SK-N-SH (cell line): ENCODE results near the gene PRRG4.

Experiments
- CHD2 ChIP-seq: fragments of 150-350 bp; IDR thresholded peaks from 2 replicates; pipeline ENCODE4 v1.6.1; 2018; ENCODE audit warnings: low read length; ENCODE audit not compliant: partially characterized antibody
- ELF1 ChIP-seq: IDR thresholded peaks from 2 replicates; pipeline ENCODE4 v1.4.0; 2012
- EZH2phosphoT487 ChIP-seq: fragments of 200-600 bp; sonication (generic); IDR thresholded peaks from 2 replicates; pipeline ENCODE4 v1.6.1; 2017; ENCODE audit warnings: low read depth, mixed run types, mild to moderate bottlenecking, antibody characterized with exemption, moderate library complexity, borderline replicate concordance
- FOXM1 ChIP-seq: IDR thresholded peaks from 2 replicates; pipeline ENCODE4 v1.4.0; 2012; ENCODE audit warnings: low read depth, mild to moderate bottlenecking
- NRF1 ChIP-seq: IDR thresholded peaks from 2 replicates; pipeline ENCODE4 v1.6.1; 2012; ENCODE audit warnings: low read depth, mild to moderate bottlenecking, low read length
- POLR2AphosphoS5 ChIP-seq: IDR thresholded peaks from 2 replicates; pipeline ENCODE4 v1.6.1; 2012; ENCODE audit warnings: low read depth, low read length
- RCOR1 ChIP-seq: fragments of 150-350 bp; IDR thresholded peaks from 2 replicates; pipeline ENCODE4 v1.6.1; 2017; ENCODE audit warnings: antibody characterized with exemption, low read length
- RFX5 ChIP-seq: IDR thresholded peaks from 2 replicates; pipeline ENCODE4 v1.6.1; 2012; ENCODE audit warnings: mild to moderate bottlenecking, improper control_type of control experiment, low read length
- TCF12 ChIP-seq: IDR thresholded peaks from 2 replicates; pipeline ENCODE4 v1.4.0; 2012
- TF ChIP-seq, protein P1 (sequence below): fragments of 200-600 bp; sonication (generic); IDR thresholded peaks from 2 replicates; pipeline ENCODE4 v1.6.1; 2017; ENCODE audit warnings: antibody characterized with exemption, mild to moderate bottlenecking, moderate library complexity
- TF ChIP-seq, protein P2 (sequence below): IDR thresholded peaks from 2 replicates; pipeline ENCODE4 v1.6.1; 2012; ENCODE audit warnings: mild to moderate bottlenecking, low read depth, low read length, moderate library complexity

DNA sequence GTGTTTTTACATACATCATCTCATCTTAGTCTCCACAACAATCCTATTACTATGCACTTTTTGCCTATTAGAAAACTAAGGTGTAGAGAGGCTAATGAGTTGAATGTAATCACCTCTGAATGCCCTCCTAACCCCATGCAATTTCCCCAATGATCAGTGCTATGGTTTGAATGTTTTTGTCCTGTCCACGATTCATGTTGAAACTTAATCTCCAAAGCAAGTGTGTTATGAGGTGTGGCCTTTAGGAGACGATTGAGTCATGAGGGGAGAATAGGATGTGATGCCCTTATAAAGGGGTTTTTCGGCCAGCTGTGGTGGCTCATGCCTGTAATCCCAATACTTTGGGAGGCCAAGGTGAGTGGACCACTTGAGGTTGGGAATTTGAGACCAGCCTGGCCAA, 33.3 kb upstream of the PRRG4 start:
- TF ChIP-seq, protein P1, sequence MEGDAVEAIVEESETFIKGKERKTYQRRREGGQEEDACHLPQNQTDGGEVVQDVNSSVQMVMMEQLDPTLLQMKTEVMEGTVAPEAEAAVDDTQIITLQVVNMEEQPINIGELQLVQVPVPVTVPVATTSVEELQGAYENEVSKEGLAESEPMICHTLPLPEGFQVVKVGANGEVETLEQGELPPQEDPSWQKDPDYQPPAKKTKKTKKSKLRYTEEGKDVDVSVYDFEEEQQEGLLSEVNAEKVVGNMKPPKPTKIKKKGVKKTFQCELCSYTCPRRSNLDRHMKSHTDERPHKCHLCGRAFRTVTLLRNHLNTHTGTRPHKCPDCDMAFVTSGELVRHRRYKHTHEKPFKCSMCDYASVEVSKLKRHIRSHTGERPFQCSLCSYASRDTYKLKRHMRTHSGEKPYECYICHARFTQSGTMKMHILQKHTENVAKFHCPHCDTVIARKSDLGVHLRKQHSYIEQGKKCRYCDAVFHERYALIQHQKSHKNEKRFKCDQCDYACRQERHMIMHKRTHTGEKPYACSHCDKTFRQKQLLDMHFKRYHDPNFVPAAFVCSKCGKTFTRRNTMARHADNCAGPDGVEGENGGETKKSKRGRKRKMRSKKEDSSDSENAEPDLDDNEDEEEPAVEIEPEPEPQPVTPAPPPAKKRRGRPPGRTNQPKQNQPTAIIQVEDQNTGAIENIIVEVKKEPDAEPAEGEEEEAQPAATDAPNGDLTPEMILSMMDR = no peak
- TF ChIP-seq, protein P2, sequence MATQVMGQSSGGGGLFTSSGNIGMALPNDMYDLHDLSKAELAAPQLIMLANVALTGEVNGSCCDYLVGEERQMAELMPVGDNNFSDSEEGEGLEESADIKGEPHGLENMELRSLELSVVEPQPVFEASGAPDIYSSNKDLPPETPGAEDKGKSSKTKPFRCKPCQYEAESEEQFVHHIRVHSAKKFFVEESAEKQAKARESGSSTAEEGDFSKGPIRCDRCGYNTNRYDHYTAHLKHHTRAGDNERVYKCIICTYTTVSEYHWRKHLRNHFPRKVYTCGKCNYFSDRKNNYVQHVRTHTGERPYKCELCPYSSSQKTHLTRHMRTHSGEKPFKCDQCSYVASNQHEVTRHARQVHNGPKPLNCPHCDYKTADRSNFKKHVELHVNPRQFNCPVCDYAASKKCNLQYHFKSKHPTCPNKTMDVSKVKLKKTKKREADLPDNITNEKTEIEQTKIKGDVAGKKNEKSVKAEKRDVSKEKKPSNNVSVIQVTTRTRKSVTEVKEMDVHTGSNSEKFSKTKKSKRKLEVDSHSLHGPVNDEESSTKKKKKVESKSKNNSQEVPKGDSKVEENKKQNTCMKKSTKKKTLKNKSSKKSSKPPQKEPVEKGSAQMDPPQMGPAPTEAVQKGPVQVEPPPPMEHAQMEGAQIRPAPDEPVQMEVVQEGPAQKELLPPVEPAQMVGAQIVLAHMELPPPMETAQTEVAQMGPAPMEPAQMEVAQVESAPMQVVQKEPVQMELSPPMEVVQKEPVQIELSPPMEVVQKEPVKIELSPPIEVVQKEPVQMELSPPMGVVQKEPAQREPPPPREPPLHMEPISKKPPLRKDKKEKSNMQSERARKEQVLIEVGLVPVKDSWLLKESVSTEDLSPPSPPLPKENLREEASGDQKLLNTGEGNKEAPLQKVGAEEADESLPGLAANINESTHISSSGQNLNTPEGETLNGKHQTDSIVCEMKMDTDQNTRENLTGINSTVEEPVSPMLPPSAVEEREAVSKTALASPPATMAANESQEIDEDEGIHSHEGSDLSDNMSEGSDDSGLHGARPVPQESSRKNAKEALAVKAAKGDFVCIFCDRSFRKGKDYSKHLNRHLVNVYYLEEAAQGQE = no peak
- TF ChIP-seq TCF12 (no peak), NRF1 (no peak), CHD2 (no peak), POLR2AphosphoS5 (no peak), FOXM1 (no peak), EZH2phosphoT487 (no peak), ELF1 (no peak), RFX5 (no peak), RCOR1 (no peak)
